OCI-LY1 (cell line): Measurements from ENCODE around the gene PIN4.
A peak's percentile ranks its signal among the peaks of the same experiment; 100 is the strongest.

Experiments used
- H2AFZ ChIP-seq: fragments of 200-600 bp; sonication (generic), shearing (Covaris generic); 2 replicates; pipeline ENCODE4 v1.6.0; 2014; ENCODE audit warnings: antibody characterized with exemption, mild to moderate bottlenecking, low read length
- H3F3A ChIP-seq: fragments of 200-600 bp; sonication (generic), shearing (Covaris generic); 2 replicates; pipeline ENCODE4 v1.6.0; 2014; ENCODE audit warnings: mild to moderate bottlenecking, antibody characterized with exemption, low read length, moderate library complexity; ENCODE audit not compliant: insufficient read depth
- H3K27ac ChIP-seq: fragments of 200-600 bp; sonication (generic); 2 replicates; pipeline ENCODE4 v1.5.1; 2014; ENCODE audit warnings: low read length, mixed run types, mild to moderate bottlenecking, low read depth; ENCODE audit not compliant: poor library complexity, severe bottlenecking
- H3K27me3 ChIP-seq: fragments of 200-600 bp; sonication (generic); 2 replicates; pipeline ENCODE4 v1.6.0; 2014; ENCODE audit warnings: antibody characterized with exemption, mild to moderate bottlenecking, low read length, moderate library complexity; ENCODE audit not compliant: insufficient read depth
- H3K36me3 ChIP-seq: fragments of 200-600 bp; sonication (generic); 2 replicates; pipeline ENCODE4 v1.6.1; 2014; ENCODE audit warnings: mild to moderate bottlenecking, antibody characterized with exemption, low read length, moderate library complexity, mixed read lengths; ENCODE audit not compliant: insufficient read depth
- H3K4me1 ChIP-seq: fragments of 200-600 bp; sonication (generic); 2 replicates; pipeline ENCODE4 v1.5.1; 2014; ENCODE audit warnings: mild to moderate bottlenecking, low read length, moderate library complexity; ENCODE audit not compliant: insufficient read depth, severe bottlenecking
- H3K4me2 ChIP-seq: fragments of 200-600 bp; sonication (generic), shearing (Covaris generic); 2 replicates; pipeline ENCODE4 v1.6.1; 2014; ENCODE audit warnings: low read length
- H3K4me3 ChIP-seq: fragments of 200-600 bp; sonication (generic); 2 replicates; pipeline ENCODE4 v1.5.1; 2014; ENCODE audit warnings: low read length, low read depth, mild to moderate bottlenecking, mixed read lengths; ENCODE audit not compliant: poor library complexity, severe bottlenecking
- H3K79me2 ChIP-seq: fragments of 200-600 bp; shearing (Covaris generic); 2 replicates; pipeline ENCODE4 v1.6.1; 2016; ENCODE audit warnings: mixed run types, low read length, mixed read lengths; ENCODE audit not compliant: insufficient read depth
- H3K9ac ChIP-seq: fragments of 200-600 bp; sonication (generic), shearing (Covaris generic); 2 replicates; pipeline ENCODE4 v1.6.1; 2014; ENCODE audit warnings: mild to moderate bottlenecking, low read length, mixed read lengths
- H3K9me2 ChIP-seq: fragments of 200-600 bp; sonication (generic), shearing (Covaris generic); 2 replicates; pipeline ENCODE4 v1.6.1; 2014; ENCODE audit warnings: low read depth, mild to moderate bottlenecking, low read length, mixed read lengths
- H3K9me3 ChIP-seq: fragments of 200-600 bp; shearing (Covaris generic); 2 replicates; pipeline ENCODE4 v1.6.1; 2014; ENCODE audit warnings: low read length, mixed read lengths
- H4K20me1 ChIP-seq: fragments of 200-600 bp; sonication (generic), shearing (Covaris generic); 2 replicates; pipeline ENCODE4 v1.6.0; 2016; ENCODE audit warnings: mild to moderate bottlenecking, low read length; ENCODE audit not compliant: insufficient read depth
- EZH2 ChIP-seq: fragments of 200-600 bp; sonication (generic), shearing (Covaris generic); IDR thresholded peaks from 2 replicates; pipeline ENCODE4 v1.8.0; 2017; ENCODE audit warnings: borderline replicate concordance, mixed run types, mild to moderate bottlenecking, antibody characterized with exemption, low read length, moderate library complexity, mixed read lengths
- TF ChIP-seq, protein P1 (sequence below): fragments of 200-600 bp; sonication (generic), shearing (Covaris generic); IDR thresholded peaks from 2 replicates; pipeline ENCODE4 v1.5.1; 2017; ENCODE audit warnings: mild to moderate bottlenecking, antibody characterized with exemption, low read length, moderate library complexity, mixed read lengths

Gene PIN4

DNA sequence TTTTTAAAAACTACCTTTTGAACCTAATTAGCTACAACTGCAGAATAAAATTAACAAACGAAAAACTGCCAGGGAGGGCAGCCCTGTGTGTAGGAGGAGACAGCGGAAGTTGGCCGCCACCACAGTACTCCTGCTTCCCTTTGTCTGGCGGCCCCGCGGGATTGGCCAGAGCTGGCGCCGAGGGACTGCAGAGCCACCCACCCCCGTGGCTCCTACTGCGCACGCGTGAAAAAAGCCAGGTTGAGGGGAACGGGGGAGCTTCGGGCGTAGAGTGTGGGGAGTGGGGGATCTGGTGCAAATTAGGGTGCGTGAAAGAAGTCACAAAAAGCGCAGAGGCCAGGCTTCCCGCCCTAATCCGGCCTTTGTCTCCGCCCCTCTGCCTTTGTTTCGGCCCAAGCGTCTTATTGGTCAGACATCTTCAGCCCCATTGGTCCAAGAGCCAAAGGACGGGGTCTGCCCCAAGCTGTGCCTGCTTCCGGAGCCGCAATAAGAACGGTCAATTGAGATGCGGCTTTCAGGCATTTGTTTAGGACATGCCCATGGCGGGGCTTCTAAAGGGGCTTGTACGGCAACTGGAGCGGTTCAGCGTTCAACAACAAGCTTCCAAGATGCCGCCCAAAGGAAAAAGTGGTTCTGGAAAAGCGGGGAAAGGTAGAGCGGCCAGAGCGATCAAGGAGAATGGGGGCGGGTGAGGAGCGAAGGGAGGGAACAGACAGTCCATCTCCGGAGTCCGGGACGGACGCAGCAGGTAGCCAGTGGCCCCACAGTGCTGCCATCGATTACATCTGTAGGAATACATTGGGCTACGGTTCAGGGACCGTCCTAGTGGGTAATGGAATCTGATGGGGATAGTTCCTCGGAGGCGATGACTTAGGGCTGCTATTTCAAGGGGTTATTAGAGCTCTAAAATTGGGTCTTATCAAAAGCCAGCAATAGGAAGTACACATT is at the start of gene PIN4:
TSS of gene PIN4 (plus strand) at position 580 of the 948 bp plus-strand sequence. CDS start at position 609, 29 bp downstream.
- H4K20me1 ChIP-seq: no peaks in the 10 kb centered on the region
- H3K79me2 ChIP-seq: no peaks in the 10 kb centered on the region
- H3K4me3 ChIP-seq: peak within 1 kb of the TSS; percentile 99
- H3K9me2 ChIP-seq: no peaks in the 10 kb centered on the region
- H3F3A ChIP-seq: no peaks in the 10 kb centered on the region
- H3K4me1 ChIP-seq: peaks cover 17% of the 10 kb centered on the region
- peak within 1 kb of the TSS; percentile 85 for H3K4me2 ChIP-seq
- peak within 1 kb of the TSS; percentile 85 for H3K27ac ChIP-seq
- peak within 1 kb of the TSS; percentile 95 for H3K9ac ChIP-seq
- peak within 1 kb of the TSS; percentile 63; the same call in 1 of the 2 replicates for H2AFZ ChIP-seq
- TF ChIP-seq EZH2: no peak
- TF ChIP-seq, protein P1, sequence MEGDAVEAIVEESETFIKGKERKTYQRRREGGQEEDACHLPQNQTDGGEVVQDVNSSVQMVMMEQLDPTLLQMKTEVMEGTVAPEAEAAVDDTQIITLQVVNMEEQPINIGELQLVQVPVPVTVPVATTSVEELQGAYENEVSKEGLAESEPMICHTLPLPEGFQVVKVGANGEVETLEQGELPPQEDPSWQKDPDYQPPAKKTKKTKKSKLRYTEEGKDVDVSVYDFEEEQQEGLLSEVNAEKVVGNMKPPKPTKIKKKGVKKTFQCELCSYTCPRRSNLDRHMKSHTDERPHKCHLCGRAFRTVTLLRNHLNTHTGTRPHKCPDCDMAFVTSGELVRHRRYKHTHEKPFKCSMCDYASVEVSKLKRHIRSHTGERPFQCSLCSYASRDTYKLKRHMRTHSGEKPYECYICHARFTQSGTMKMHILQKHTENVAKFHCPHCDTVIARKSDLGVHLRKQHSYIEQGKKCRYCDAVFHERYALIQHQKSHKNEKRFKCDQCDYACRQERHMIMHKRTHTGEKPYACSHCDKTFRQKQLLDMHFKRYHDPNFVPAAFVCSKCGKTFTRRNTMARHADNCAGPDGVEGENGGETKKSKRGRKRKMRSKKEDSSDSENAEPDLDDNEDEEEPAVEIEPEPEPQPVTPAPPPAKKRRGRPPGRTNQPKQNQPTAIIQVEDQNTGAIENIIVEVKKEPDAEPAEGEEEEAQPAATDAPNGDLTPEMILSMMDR: no peak
- H3K27me3 ChIP-seq: no peaks in the 10 kb centered on the region
- H3K36me3 ChIP-seq: no peaks in the 10 kb centered on the region
- no peaks in the 10 kb centered on the region for H3K9me3 ChIP-seq

GRCh38 chrX:72132456-72132855 is 49.1 kb upstream of the PIN4 start:
- H3K27ac ChIP-seq: no peak overlapping the region
- no peaks in the 10 kb centered on the region for H3K9me3 ChIP-seq
- H4K20me1 ChIP-seq: no peaks in the 10 kb centered on the region
- no peak overlapping the region for H2AFZ ChIP-seq
- H3K4me3 ChIP-seq: no peak overlapping the region
- no peaks in the 10 kb centered on the region for H3K9me2 ChIP-seq
- no peak overlapping the region for H3K4me2 ChIP-seq
- no peak overlapping the region for H3K9ac ChIP-seq
- no peaks in the 10 kb centered on the region for H3K27me3 ChIP-seq
- no peaks in the 10 kb centered on the region for H3F3A ChIP-seq
- TF ChIP-seq, protein P1: no peak
- no peak for TF ChIP-seq EZH2
- H3K4me1 ChIP-seq: no peaks in the 10 kb centered on the region
- no peaks in the 10 kb centered on the region for H3K36me3 ChIP-seq
- H3K79me2 ChIP-seq: no peaks in the 10 kb centered on the region

DNA sequence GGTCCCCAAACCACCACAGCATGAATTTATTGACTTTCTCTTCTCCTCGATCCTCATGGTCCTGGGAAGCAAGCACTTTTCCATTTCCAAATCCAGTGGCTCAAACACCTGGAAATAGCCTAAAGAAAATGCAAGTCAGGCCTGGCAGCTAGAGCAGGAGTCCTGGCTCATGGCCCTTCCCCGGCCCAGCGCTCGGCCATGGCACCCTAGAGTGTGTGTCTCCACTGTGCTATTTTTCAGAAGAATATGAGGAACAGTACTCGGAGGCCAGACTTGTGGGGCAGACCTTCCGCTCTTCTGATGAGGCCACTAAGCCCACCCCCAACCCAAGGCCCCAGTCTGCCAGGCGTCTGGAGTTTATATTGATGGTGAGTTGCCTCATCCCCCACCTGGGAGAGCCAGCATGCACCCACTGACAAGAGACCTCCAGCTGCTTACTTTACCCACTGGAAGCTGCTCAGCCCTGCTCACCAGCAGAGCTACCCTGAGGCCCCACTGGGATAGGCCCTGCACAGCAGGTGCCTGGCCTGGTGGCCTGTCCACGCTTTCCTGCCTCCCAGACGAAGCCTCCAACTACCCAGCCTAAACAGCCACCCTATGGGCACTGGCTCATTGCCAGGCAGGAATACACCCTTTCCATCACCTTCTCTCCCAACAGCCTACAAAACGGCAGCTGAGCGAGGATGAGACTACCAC is 47.6 kb upstream of the PIN4 start:
- Histone ChIP-seq H3K4me3 (no peak overlapping the region), H3K27me3 (no peaks in the 10 kb centered on the region), H3F3A (no peaks in the 10 kb centered on the region), H3K9ac (no peak overlapping the region), H3K36me3 (no peaks in the 10 kb centered on the region), H2AFZ (no peak overlapping the region), H3K4me1 (no peaks in the 10 kb centered on the region), H3K4me2 (no peak overlapping the region), H3K27ac (no peak overlapping the region), H3K9me3 (no peaks in the 10 kb centered on the region), H4K20me1 (no peaks in the 10 kb centered on the region), H3K9me2 (no peaks in the 10 kb centered on the region), H3K79me2 (no peaks in the 10 kb centered on the region)
- TF ChIP-seq, protein P1: no peak
- no peak for TF ChIP-seq EZH2
